Measurements from ENCODE around the gene GPR152.

Gene GPR152

DNA sequence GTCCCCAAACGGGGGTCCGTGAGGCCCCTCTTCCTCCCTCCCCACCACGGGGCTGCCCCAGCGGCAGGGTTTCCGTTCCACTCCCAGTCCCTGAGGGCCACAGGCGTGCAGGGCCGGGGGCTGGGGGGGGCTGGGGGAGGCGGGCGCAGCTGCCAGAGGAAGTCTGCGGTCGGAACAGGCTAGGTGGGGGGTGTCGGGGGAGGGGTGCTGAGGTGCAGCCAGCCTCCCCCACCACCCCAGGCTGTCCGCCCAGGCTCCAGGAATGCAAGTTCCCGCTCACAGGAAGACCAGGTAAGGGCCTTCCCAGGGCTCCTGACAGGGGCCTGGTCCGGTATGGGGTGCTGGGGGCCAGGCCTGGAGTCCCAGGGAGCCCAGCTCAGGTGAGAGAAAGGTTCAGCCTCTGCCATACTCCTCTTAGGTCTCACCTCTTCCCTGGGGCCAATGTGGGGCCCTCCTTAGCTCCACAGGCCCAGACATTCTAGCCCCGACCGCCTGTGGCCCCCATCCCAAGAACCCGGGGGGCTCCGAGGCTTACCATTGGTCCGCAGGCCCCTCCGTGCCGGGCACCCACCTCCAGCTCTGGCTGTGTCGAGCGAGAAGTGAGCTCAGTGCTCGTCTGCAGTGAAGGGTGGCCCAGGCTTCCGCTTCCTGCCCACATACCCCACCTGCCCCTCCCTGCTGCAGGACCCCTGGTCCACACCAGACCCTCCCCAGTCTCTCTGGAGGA lies 15.3 kb downstream of the GPR152 start, which contains the start of gene PTPRCAP:
Gene PTPRCAP, minus strand, starts transcription at position 601 of the 727 bp plus-strand sequence. Its CDS starts 63 bp downstream, at position 538.
- H4K20me1 ChIP-seq (ENCODE audit: insufficient read depth, low read length): no peaks in the 10 kb centered on the region
- TF ChIP-seq EZH2 (IDR thresholded peaks at IDR 0.05; ENCODE audit: borderline replicate concordance, low read length): no peak
- TF ChIP-seq, protein P1, sequence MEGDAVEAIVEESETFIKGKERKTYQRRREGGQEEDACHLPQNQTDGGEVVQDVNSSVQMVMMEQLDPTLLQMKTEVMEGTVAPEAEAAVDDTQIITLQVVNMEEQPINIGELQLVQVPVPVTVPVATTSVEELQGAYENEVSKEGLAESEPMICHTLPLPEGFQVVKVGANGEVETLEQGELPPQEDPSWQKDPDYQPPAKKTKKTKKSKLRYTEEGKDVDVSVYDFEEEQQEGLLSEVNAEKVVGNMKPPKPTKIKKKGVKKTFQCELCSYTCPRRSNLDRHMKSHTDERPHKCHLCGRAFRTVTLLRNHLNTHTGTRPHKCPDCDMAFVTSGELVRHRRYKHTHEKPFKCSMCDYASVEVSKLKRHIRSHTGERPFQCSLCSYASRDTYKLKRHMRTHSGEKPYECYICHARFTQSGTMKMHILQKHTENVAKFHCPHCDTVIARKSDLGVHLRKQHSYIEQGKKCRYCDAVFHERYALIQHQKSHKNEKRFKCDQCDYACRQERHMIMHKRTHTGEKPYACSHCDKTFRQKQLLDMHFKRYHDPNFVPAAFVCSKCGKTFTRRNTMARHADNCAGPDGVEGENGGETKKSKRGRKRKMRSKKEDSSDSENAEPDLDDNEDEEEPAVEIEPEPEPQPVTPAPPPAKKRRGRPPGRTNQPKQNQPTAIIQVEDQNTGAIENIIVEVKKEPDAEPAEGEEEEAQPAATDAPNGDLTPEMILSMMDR (IDR thresholded peaks at IDR 0.05; ENCODE audit: low read length): no peak
- H3K4me3 ChIP-seq (ENCODE audit: low read depth, low read length, poor library complexity, severe bottlenecking): peak within 1 kb of the TSS; percentile 79
- H3K4me1 ChIP-seq (ENCODE audit: insufficient read depth, low read length, severe bottlenecking): peaks cover 97% of the 10 kb centered on the region
- H3K27me3 ChIP-seq (ENCODE audit: insufficient read depth, low read length): no peaks in the 10 kb centered on the region
- H3K9ac ChIP-seq (ENCODE audit: low read length): peak within 1 kb of the TSS; percentile 92
- no peaks in the 10 kb centered on the region for H3K9me3 ChIP-seq (ENCODE audit: low read length)
- H3K79me2 ChIP-seq (ENCODE audit: insufficient read depth, low read length): no peaks in the 10 kb centered on the region
- no peaks in the 10 kb centered on the region for H3K9me2 ChIP-seq (ENCODE audit: low read depth, low read length)
- H3F3A ChIP-seq (ENCODE audit: insufficient read depth, low read length): 0 out of 2 replicates have a peak, but pooled peaks cover 1% of the 10 kb centered on the region
- H3K27ac ChIP-seq (ENCODE audit: low read depth, low read length, poor library complexity, severe bottlenecking): peak within 1 kb of the TSS; percentile 97
- H3K36me3 ChIP-seq (ENCODE audit: insufficient read depth, low read length): peaks cover 43% of the 10 kb centered on the region
- peak within 1 kb of the TSS; percentile 89 for H3K4me2 ChIP-seq (ENCODE audit: low read length)
- H2AFZ ChIP-seq (ENCODE audit: low read length): no peak within 1 kb of the TSS

GRCh38 chr11:67436459-67437081 lies 16.0 kb downstream of the GPR152 start:
- Histone ChIP-seq H2AFZ (ENCODE audit: low read length) (no peak overlapping the region), H3K4me2 (ENCODE audit: low read length) (peak overlapping the region; percentile 89), H3K4me1 (ENCODE audit: insufficient read depth, low read length, severe bottlenecking) (peaks cover 97% of the 10 kb centered on the region), H3F3A (ENCODE audit: insufficient read depth, low read length) (no peaks in the 10 kb centered on the region), H3K4me3 (ENCODE audit: low read depth, low read length, poor library complexity, severe bottlenecking) (peak overlapping the region; percentile 79), H3K9me3 (ENCODE audit: low read length) (no peaks in the 10 kb centered on the region), H3K27ac (ENCODE audit: low read depth, low read length, poor library complexity, severe bottlenecking) (peak overlapping the region; percentile 97), H3K9ac (ENCODE audit: low read length) (peak overlapping the region; percentile 92), H4K20me1 (ENCODE audit: insufficient read depth, low read length) (no peaks in the 10 kb centered on the region), H3K27me3 (ENCODE audit: insufficient read depth, low read length) (no peaks in the 10 kb centered on the region), H3K9me2 (ENCODE audit: low read depth, low read length) (no peaks in the 10 kb centered on the region), H3K36me3 (ENCODE audit: insufficient read depth, low read length) (peaks cover 50% of the 10 kb centered on the region), H3K79me2 (ENCODE audit: insufficient read depth, low read length) (no peaks in the 10 kb centered on the region)
- TF ChIP-seq, protein P1 (IDR thresholded peaks at IDR 0.05; ENCODE audit: low read length): no peak
- TF ChIP-seq EZH2 (IDR thresholded peaks at IDR 0.05; ENCODE audit: borderline replicate concordance, low read length): no peak

- Histone ChIP-seq H3K9ac (ENCODE audit: low read length) (peak overlapping the region; percentile 92), H3K4me1 (ENCODE audit: insufficient read depth, low read length, severe bottlenecking) (peaks cover 94% of the 10 kb centered on the region), H3K4me2 (ENCODE audit: low read length) (peak overlapping the region; percentile 89), H3K36me3 (ENCODE audit: insufficient read depth, low read length) (peaks cover 54% of the 10 kb centered on the region), H3K79me2 (ENCODE audit: insufficient read depth, low read length) (no peaks in the 10 kb centered on the region), H3K9me3 (ENCODE audit: low read length) (no peaks in the 10 kb centered on the region), H3K4me3 (ENCODE audit: low read depth, low read length, poor library complexity, severe bottlenecking) (peak overlapping the region; percentile 79), H3K9me2 (ENCODE audit: low read depth, low read length) (no peaks in the 10 kb centered on the region), H2AFZ (ENCODE audit: low read length) (no peak overlapping the region), H3F3A (ENCODE audit: insufficient read depth, low read length) (no peaks in the 10 kb centered on the region), H4K20me1 (ENCODE audit: insufficient read depth, low read length) (no peaks in the 10 kb centered on the region), H3K27me3 (ENCODE audit: insufficient read depth, low read length) (no peaks in the 10 kb centered on the region), H3K27ac (ENCODE audit: low read depth, low read length, poor library complexity, severe bottlenecking) (peak overlapping the region; percentile 97)
- TF ChIP-seq, protein P1 (IDR thresholded peaks at IDR 0.05; ENCODE audit: low read length): no peak
- TF ChIP-seq EZH2 (IDR thresholded peaks at IDR 0.05; ENCODE audit: borderline replicate concordance, low read length): no peak
Measured at GRCh38 chr11:67435727-67436458, 16.6 kb downstream of the GPR152 start.

Data from OCI-LY1 (cell line).